Measurements from ENCODE around the gene SEC22C. TPM values are rescaled to one million over a fixed set of nuclear protein-coding genes. Genes with fewer than 3 reads are reported as not detected.
A peak's percentile ranks its signal among the peaks of the same experiment; 100 is the strongest.
"Not testable (repeated sequence)": the region's sequence is repeated elsewhere in the genome, so short reads cannot be mapped to it uniquely, and the experiment has no call there.

SEC22C gene
- total RNA-seq, 2 donors from 2014 or later = 47.1 to 49.7 TPM

DNA sequence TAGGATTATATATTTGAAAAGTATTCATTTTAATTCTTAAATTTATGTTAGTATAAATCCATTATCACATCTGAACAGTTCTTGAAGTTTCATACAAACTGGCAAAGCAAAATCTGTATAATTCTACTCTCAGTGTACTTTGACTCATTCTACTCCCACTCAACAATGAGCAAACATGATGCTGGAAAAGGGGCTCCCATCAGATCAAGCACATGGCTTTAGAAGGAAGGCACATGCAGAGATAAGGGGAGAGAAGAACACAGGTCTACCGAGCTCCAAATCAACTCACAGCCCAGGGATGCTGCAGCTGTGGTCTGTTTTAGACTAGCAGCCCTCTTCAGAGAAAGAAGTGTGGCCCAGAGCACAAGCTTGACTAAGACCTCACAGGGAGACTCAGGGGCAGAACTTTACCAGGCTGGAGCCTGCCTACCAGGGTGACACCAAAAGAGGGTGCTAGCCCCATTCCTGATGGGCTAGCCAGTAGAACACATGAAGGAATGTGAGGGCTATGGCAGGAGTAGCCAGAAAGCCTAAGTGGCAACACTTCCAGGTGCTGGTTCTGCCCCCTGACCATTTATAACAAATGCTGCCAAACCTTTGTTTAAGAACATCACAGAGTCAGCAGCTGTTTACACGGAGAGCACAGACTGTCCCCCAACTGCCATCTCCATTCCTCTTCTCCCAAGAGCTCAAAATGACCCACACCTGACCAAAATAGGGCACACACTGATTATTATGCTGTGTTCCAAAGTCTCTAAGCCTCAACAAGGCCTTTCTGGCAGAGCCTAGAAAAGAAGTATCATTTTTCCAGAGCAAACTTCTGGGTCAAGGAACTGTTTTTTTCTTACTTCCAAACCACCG, 19.5 kb downstream of the SEC22C start:
- Mint-ChIP-seq H3K27ac (no peak overlapping the region), H3K4me3 (no peak overlapping the region), H3K27me3 (no peaks in the 10 kb centered on the region), H3K9me3 (no peaks in the 10 kb centered on the region), H3K4me1 (ENCODE audit: low read depth in 2 of 2) (peaks cover 2 to 5% of the 10 kb centered on the region in 2 donors), H3K36me3 (peaks cover 21% of the 10 kb centered on the region)
- DNase-seq (ENCODE audit: low spot score) = no peak
- no peak for ATAC-seq

DNA sequence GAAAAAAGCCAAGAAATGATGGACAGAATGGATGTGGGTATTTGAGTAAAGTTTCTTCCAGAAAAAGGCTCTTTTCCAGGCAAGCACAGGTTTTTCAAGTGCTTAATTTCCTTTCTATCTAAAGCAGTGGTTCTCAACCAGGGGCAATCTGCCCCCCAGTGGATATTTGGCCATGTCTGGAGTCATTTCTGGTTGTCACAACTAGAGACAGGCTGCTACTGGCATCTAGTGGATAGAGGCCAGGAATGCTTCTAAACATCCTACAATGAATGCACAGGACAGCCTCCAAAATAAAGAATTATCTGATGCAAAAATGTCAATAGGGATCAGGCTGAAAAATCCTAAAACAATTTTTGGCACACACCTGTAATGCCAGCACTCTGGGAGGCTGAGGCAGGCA, 23.9 kb downstream of the SEC22C start:
- no peaks in the 10 kb centered on the region for H3K27me3 Mint-ChIP-seq
- H3K4me3 Mint-ChIP-seq = no peak overlapping the region
- no peaks in the 10 kb centered on the region for H3K9me3 Mint-ChIP-seq
- ATAC-seq (no peak), DNase-seq (ENCODE audit: low spot score) (no peak)
- H3K4me1 Mint-ChIP-seq (ENCODE audit: low read depth in 2 of 2) = peaks cover 10 to 13% of the 10 kb centered on the region in 2 donors
- H3K27ac Mint-ChIP-seq = no peak overlapping the region
- peaks cover 23% of the 10 kb centered on the region for H3K36me3 Mint-ChIP-seq

DNA sequence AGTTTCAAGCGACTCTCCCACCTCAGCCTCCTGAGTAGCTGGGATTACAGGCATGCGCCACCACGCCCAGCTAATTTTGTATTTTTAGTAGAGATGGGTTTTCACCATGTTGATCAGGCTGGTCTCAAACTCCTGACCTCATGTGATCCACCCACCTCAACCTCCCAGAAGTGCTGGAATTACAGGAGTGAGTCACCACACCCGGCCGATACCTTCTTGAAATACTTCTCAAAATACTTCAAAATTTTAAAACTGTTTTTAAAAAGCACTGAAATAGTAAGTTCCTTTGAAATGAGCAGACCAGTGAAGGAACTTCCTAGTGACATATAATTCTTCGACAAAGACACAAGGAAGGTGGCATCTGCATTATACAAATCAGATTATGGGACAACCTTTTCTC, 24.9 kb downstream of the SEC22C start:
- not testable (repeated sequence) for ATAC-seq; H3K9me3 Mint-ChIP-seq; H3K27me3 Mint-ChIP-seq; H3K4me3 Mint-ChIP-seq; DNase-seq (ENCODE audit: low spot score)
- H3K36me3 Mint-ChIP-seq = peaks cover 25% of the 10 kb centered on the region
- peaks cover 10 to 13% of the 10 kb centered on the region in 2 donors for H3K4me1 Mint-ChIP-seq (ENCODE audit: low read depth in 2 of 2)
- peak overlapping the region; percentile 29 to 39 for H3K27ac Mint-ChIP-seq

DNA sequence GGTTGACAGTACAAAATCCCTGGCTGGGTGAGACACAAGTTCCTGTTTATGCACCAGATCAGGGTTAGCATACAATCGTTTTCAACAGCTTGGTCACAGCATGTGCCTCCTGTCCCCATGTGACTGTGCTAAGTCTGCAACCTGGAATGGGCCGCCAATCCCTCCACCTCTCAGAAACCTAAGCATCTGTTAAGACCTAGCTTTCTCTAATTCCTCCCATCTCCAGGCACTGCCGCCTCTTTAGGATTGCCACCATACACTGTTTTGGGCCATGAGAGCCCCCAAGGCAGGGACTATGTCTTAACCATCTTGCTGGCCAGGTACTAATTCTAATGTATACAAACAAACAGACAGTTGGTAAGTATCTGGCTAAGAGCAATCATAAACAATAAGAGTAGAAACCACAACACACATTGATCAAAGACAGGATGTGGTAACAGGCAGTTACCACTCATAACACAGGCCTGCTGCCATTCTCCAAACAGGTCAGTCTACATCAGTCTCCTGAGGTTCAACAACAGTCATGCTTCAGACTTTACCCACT, 25.6 kb downstream of the SEC22C start:
- H3K4me3 Mint-ChIP-seq = no peak overlapping the region
- H3K4me1 Mint-ChIP-seq (ENCODE audit: low read depth in 2 of 2) = peaks cover 10 to 13% of the 10 kb centered on the region in 2 donors
- H3K27me3 Mint-ChIP-seq = no peaks in the 10 kb centered on the region
- no peaks in the 10 kb centered on the region for H3K9me3 Mint-ChIP-seq
- no peak for DNase-seq (ENCODE audit: low spot score)
- peaks cover 24% of the 10 kb centered on the region for H3K36me3 Mint-ChIP-seq
- peak; percentile 67 to 97 for ATAC-seq
- peak overlapping the region in 1 of 2 donors; percentile 39 for H3K27ac Mint-ChIP-seq

DNA sequence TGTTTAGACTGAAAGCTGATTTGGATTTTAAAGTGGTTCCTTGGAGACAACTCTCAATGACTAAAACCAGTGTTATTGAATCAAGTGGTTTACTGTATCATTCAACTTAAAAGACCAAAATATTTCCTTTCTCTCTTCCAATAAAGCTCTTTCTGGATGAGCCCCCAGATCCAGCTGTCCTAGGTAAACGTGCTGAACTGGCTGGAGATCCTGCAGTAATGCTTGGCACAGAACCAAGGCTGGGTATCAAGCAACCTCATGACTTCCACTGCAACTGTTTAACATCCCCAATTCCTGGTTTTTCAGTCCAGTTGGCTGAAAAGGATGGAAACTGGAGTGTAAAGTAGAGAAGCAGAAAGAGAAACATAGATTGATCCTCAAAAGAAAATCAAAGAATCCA, 28.9 kb downstream of the SEC22C start:
- ATAC-seq (no peak), DNase-seq (ENCODE audit: low spot score) (no peak)
- H3K4me3 Mint-ChIP-seq = no peak overlapping the region
- H3K36me3 Mint-ChIP-seq = peaks cover 15% of the 10 kb centered on the region
- no peaks in the 10 kb centered on the region for H3K9me3 Mint-ChIP-seq
- no peaks in the 10 kb centered on the region for H3K27me3 Mint-ChIP-seq
- no peak overlapping the region for H3K27ac Mint-ChIP-seq
- peaks cover 10 to 13% of the 10 kb centered on the region in 2 donors for H3K4me1 Mint-ChIP-seq (ENCODE audit: low read depth in 2 of 2)

DNA sequence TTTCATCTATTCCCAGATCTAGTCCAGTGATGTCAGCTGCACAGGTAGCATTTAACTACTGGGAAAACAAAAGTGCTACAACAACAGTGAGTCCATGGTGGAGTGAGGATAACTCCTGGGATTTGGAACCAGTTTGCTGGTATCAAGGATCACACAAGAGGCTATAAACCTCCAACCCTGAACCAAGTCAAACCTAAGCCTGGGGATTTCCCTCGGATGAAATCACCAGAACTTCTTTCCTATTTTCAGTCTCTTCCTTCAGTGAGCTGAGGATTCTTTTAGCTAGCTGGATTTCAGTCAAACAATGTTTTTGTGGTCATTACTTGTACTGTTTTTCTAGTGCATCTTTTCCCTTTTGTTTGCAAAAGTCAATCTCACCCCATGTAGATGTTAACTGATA, 31.5 kb downstream of the SEC22C start:
- ATAC-seq (no peak), DNase-seq (ENCODE audit: low spot score) (no peak)
- no peaks in the 10 kb centered on the region for H3K4me1 Mint-ChIP-seq (ENCODE audit: low read depth in 2 of 2)
- no peak overlapping the region for H3K4me3 Mint-ChIP-seq
- peaks cover 9% of the 10 kb centered on the region for H3K36me3 Mint-ChIP-seq
- H3K9me3 Mint-ChIP-seq = no peaks in the 10 kb centered on the region
- H3K27me3 Mint-ChIP-seq = no peaks in the 10 kb centered on the region
- H3K27ac Mint-ChIP-seq = no peak overlapping the region

DNA sequence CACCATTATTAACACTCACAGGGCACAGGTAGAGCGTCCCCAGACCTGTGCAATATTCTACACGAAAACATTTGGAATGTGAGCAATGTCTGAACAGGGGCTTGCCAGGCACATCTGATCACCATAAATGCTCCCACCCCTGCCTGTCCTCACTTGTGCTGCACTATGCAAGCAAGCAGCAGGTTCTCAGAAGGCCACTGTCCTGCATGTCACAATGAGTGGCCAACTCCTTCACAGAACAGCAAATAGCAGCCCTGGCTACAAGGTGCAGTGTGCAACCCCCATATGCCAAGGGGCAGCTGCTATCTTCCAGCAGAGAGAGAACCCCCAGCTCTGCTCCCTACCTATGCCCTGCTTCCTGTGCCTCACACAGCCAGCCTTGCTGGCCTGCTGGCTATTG, 32.6 kb downstream of the SEC22C start:
- H3K4me1 Mint-ChIP-seq (ENCODE audit: low read depth in 2 of 2) = no peaks in the 10 kb centered on the region
- H3K27ac Mint-ChIP-seq = no peak overlapping the region
- peaks cover 9% of the 10 kb centered on the region for H3K36me3 Mint-ChIP-seq
- no peaks in the 10 kb centered on the region for H3K9me3 Mint-ChIP-seq
- no peak overlapping the region for H3K4me3 Mint-ChIP-seq
- no peaks in the 10 kb centered on the region for H3K27me3 Mint-ChIP-seq
- DNase-seq (ENCODE audit: low spot score) = no peak
- ATAC-seq = no peak

DNA sequence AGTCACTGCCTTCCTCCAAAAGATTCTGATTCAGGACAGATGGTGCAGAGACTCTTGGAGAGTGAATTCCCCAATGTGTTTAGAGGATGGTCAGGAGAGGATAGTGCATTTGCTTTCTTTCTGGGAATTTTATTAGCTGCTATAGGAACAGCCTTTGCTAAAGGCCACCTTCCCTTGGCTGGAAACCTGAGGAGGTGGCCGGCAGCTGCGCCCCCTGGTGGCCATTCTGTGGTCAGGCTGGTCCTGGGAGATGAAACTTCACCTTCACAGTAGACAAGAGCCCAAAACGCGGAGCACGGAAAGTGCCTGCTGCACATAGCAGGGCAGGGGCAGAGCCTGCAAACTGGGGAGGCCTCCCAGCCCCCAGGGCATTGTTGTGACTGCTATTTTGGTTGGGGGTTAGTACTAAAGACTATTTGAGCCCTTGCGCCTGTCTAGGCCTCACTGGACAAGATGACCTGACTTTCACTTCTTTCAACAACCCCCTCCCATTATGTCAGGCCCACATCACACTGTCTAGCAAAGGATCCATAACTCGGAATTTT, 34.3 kb downstream of the SEC22C start:
- Mint-ChIP-seq H3K4me3 (no peak overlapping the region), H3K27ac (no peak overlapping the region), H3K4me1 (ENCODE audit: low read depth in 2 of 2) (no peaks in the 10 kb centered on the region), H3K36me3 (no peaks in the 10 kb centered on the region), H3K27me3 (no peaks in the 10 kb centered on the region), H3K9me3 (no peaks in the 10 kb centered on the region)
- peak; percentile 57 to 68 for ATAC-seq
- no peak for DNase-seq (ENCODE audit: low spot score)

DNA sequence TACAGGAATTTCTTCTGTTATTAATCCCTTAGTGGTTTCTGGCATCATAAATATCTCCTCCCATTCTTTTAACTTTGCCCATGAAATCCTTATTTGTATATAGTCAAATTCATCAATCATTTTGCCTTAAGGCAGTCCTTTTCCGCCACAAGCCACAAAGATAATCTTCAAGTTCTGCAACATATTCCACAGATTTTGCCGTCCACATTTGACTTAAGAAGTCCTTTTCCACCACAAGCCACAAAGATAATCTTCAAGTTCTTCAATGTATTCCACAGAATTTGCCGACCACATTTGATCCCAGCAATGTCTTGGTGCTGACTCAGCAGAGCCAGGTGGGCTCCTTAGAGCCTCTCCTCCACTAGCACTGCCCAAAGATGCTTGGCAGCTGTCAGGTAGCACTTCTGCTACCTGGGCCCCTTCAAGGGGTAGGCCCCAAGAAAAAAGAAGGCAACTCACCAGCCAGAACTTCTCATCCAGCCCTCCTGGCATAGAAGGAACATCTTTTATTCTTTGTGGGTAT, 35.0 kb downstream of the SEC22C start:
- H3K27ac Mint-ChIP-seq = no peak overlapping the region
- H3K4me1 Mint-ChIP-seq (ENCODE audit: low read depth in 2 of 2) = no peaks in the 10 kb centered on the region
- H3K4me3 Mint-ChIP-seq = no peak overlapping the region
- no peak for ATAC-seq
- no peaks in the 10 kb centered on the region for H3K27me3 Mint-ChIP-seq
- no peaks in the 10 kb centered on the region for H3K9me3 Mint-ChIP-seq
- H3K36me3 Mint-ChIP-seq = no peaks in the 10 kb centered on the region
- DNase-seq (ENCODE audit: low spot score) = no peak

DNA sequence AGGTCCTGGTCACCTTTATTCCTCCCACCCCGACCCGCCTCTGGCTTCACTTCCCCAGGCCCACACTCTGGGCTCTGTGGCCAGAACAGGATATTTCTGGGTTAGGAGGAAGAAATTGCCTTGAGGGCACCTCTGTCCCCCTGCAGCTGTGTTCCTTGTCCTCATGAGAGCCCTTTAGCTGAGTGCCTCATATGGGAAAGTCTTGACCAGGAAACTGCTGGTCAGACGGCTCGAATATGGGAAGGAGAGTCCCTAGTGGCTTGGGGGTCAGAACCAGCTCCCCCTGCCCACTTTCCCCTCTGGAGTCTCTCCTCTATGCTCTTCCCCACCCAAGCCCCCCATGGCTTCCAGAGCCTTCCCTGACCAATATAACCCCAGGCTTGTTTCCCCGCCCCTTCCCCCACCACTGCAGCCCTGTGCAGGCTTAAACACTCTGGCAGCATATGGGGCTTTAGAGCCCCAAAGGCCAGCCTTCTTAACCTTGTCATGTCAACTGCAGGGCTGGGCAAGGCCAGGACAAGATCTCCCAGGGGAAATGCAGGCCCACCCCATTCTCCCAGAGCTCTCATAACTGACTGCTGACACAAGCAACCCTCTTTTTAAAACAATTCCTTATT, 36.4 kb downstream of the SEC22C start:
- ATAC-seq = no peak
- no peak overlapping the region for H3K27ac Mint-ChIP-seq
- H3K27me3 Mint-ChIP-seq = no peaks in the 10 kb centered on the region
- no peaks in the 10 kb centered on the region for H3K36me3 Mint-ChIP-seq
- no peaks in the 10 kb centered on the region for H3K4me1 Mint-ChIP-seq (ENCODE audit: low read depth in 2 of 2)
- DNase-seq (ENCODE audit: low spot score) = no peak
- no peak overlapping the region for H3K4me3 Mint-ChIP-seq
- H3K9me3 Mint-ChIP-seq = no peaks in the 10 kb centered on the region

GRCh38 chr3:42544492-42545283, 37.1 kb downstream of the SEC22C start:
- H3K27ac Mint-ChIP-seq = no peak overlapping the region
- peaks cover 0 to under 1% of the 10 kb centered on the region in 2 donors for H3K4me1 Mint-ChIP-seq (ENCODE audit: low read depth in 2 of 2)
- no peaks in the 10 kb centered on the region for H3K36me3 Mint-ChIP-seq
- no peaks in the 10 kb centered on the region for H3K27me3 Mint-ChIP-seq
- DNase-seq (ENCODE audit: low spot score) = no peak
- no peaks in the 10 kb centered on the region for H3K9me3 Mint-ChIP-seq
- H3K4me3 Mint-ChIP-seq = no peak overlapping the region
- ATAC-seq = no peak

DNA sequence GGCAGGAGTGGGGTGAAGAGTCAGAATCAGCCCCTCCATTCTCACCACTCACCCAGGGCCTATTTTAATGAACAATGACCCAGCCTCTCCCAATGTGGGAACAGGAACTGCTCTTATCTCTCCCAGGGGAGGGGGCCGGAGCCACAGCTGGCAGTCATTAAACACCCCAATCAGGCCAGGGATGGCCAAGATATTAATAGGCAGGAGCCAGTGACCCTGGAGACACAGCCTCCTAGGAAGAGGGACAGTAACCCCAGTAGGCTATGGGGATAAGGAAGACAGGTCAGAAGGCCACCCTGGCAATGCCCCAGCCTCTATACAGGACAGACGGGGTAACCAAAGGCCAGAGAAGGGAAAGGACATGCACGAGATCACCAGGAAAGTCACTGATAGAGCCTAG, 40.7 kb downstream of the SEC22C start:
- ATAC-seq (no peak), DNase-seq (ENCODE audit: low spot score) (no peak)
- no peaks in the 10 kb centered on the region for H3K27me3 Mint-ChIP-seq
- no peaks in the 10 kb centered on the region for H3K9me3 Mint-ChIP-seq
- peaks cover 0 to 6% of the 10 kb centered on the region in 2 donors for H3K4me1 Mint-ChIP-seq (ENCODE audit: low read depth in 2 of 2)
- H3K27ac Mint-ChIP-seq = no peak overlapping the region
- H3K4me3 Mint-ChIP-seq = no peak overlapping the region
- H3K36me3 Mint-ChIP-seq = no peaks in the 10 kb centered on the region

Data from natural killer cell treated with Interleukin-12 subunit alpha and Interleukin-12 subunit beta and Interleukin-15 and Interleukin-18, amount 100 ng/mL, for 72 hours (primary cell).